Activated B cell treated with CpG ODN at 0.5 μM for 24 hours (primary cell): ENCODE measurements around the gene AGFG2. TPM values are rescaled to one million over a fixed set of nuclear protein-coding genes. Genes with fewer than 3 reads are reported as not detected.

Experiments
- ATAC-seq: fragments of 200-7000 bp; cut with Tn5 transposase; one replicate; pipeline ENCODE4 v1.10.0; 2021; ENCODE audit warnings: low read depth, mild to moderate bottlenecking, moderate library complexity
- CTCF ChIA-PET: fragments of 350-600 bp; sonication (Branson Sonifier 250); formaldehyde crosslinking; loops from one replicate; lab custom pipeline; 2021; ENCODE audit warnings: antibody characterized with exemption; lab: Charles Lee
- POLR2A ChIA-PET: fragments of 350-600 bp; sonication (Branson Sonifier 250); formaldehyde crosslinking; loops from one replicate; lab custom pipeline; 2021; ENCODE audit warnings: antibody characterized with exemption; lab: Charles Lee
- DNase-seq: peaks from one replicate; pipeline ENCODE4 v3.0.0; 2022
- H3K27ac Mint-ChIP-seq: one replicate; pipeline ENCODE4 v1.8.0; 2020; ENCODE audit warnings: mixed read lengths
- H3K27me3 Mint-ChIP-seq: one replicate; pipeline ENCODE4 v1.8.0; 2021; ENCODE audit warnings: mixed read lengths
- H3K36me3 Mint-ChIP-seq: one replicate; pipeline ENCODE4 v1.8.0; 2021; ENCODE audit warnings: low read depth, mixed read lengths
- H3K4me1 Mint-ChIP-seq: one replicate; pipeline ENCODE4 v1.8.0; 2021; ENCODE audit warnings: mixed read lengths
- H3K4me3 Mint-ChIP-seq: one replicate; pipeline ENCODE4 v1.8.0; 2020; ENCODE audit warnings: mild to moderate bottlenecking, mixed read lengths
- H3K9me3 Mint-ChIP-seq: one replicate; pipeline ENCODE4 v1.8.0; 2020; ENCODE audit warnings: mixed read lengths
- intact Hi-C: fragments of 100-400 bp; cut with micrococcal nuclease; formaldehyde crosslinking; loops from one replicate; pipeline ENCODE4 v1.15.1; 2024
- total RNA-seq: library from RNA; stranded (reverse); gene quantifications from 2 replicates; pipeline ENCODE4 v1.2.3, GENCODE V29; 2022
- TF ChIP-seq, protein P1 (sequence below): fragments of 200-600 bp; IDR thresholded peaks from one replicate; pipeline ENCODE4 v1.8.0; 2022; ENCODE audit warnings: antibody characterized with exemption, mild to moderate bottlenecking

AGFG2 gene
- total RNA-seq, 1 donor from 2014 or later, result 9.5 TPM

DNA sequence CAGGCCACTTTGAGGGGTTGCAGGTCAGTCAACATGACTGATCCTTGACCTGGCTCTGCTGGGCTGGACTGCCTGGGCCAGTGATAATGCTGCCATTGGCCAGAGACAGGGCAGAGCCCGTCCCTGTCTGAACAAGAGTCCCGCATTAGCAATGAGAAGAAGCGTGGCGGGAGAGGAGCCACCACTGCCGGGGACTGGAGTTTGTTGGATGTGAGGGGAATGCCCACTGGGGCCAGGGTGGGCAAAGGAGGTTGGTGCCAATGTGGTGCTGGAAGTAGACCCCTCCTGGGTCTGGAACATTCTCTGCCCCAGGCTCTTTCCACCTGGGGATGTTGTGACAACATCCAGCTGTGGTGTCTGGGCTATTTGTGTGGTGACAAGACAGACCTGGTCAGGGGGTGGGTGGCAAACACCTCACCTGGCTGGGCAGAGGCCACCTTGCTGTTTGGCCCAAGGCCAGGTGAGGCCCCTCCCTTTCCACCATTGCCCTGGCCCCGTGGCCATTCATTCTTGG is 27.1 kb downstream of the AGFG2 start:
- TF ChIP-seq, protein P1, sequence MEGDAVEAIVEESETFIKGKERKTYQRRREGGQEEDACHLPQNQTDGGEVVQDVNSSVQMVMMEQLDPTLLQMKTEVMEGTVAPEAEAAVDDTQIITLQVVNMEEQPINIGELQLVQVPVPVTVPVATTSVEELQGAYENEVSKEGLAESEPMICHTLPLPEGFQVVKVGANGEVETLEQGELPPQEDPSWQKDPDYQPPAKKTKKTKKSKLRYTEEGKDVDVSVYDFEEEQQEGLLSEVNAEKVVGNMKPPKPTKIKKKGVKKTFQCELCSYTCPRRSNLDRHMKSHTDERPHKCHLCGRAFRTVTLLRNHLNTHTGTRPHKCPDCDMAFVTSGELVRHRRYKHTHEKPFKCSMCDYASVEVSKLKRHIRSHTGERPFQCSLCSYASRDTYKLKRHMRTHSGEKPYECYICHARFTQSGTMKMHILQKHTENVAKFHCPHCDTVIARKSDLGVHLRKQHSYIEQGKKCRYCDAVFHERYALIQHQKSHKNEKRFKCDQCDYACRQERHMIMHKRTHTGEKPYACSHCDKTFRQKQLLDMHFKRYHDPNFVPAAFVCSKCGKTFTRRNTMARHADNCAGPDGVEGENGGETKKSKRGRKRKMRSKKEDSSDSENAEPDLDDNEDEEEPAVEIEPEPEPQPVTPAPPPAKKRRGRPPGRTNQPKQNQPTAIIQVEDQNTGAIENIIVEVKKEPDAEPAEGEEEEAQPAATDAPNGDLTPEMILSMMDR, result no peak
- H3K4me1 Mint-ChIP-seq, result peaks cover 34% of the 10 kb centered on the region
- CTCF ChIA-PET, result interaction anchor here (2.9 kb wide), 1 partner anchor 23 kb away, joined by 24 read pairs; no protein-coding TSS in a partner anchor
- POLR2A ChIA-PET, result interaction anchor here (0.6 to 2.8 kb wide), 4 partner anchors 19 to 81 kb away, joined by 4 to 31 read pairs (median 10); partner anchors contain the start of genes FBXO24 and LRCH4
- DNase-seq, result no peak
- H3K36me3 Mint-ChIP-seq, result peaks cover 3% of the 10 kb centered on the region
- no peaks in the 10 kb centered on the region for H3K9me3 Mint-ChIP-seq
- intact Hi-C loops, result no loop called here
- ATAC-seq, result no peak
- no peaks in the 10 kb centered on the region for H3K27me3 Mint-ChIP-seq
- H3K27ac Mint-ChIP-seq, result no peak overlapping the region
- H3K4me3 Mint-ChIP-seq, result no peak overlapping the region

DNA sequence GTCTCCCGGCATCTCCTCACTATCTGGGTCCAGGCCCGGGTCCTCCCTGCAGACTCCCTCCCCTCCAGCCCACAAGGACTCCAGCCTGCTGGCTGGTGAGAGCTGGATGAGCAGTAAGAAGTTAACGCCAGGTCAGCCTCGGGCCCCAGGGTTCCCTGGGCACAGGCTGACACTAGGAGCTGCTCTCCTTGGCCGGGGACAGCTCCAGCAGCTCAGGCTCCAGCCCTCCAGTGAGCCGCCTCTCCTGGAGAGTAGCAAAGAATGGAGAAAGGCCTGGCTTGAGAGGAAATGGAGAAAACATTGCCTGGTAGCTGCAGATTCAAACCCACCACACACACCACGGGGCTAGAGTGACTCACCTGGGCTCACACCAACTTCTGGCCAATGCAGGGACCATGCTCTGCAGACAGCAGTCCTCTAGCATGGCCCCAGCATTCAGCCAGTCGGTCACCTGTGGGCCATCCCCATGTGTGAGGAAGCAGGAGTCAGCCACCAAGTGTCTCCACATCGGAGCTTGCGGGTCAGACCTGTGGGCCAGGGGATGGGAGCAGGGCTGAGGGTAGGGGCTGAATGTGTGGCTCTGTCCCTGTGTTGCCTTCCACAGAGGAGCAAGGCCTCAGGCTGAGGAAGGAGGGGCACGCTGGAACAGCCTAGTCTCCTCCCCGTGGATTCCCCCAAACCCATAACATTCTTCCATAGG is 28.2 kb downstream of the AGFG2 start:
- H3K36me3 Mint-ChIP-seq, result peaks cover 9% of the 10 kb centered on the region
- peak overlapping the region; percentile 21 for H3K27ac Mint-ChIP-seq
- TF ChIP-seq, protein P1, result no peak
- peaks cover 43% of the 10 kb centered on the region for H3K4me1 Mint-ChIP-seq
- POLR2A ChIA-PET, result interaction anchor here (1.2 to 1.7 kb wide), 2 partner anchors 19 to 108 kb away, joined by 4 to 7 read pairs; partner anchors contain the start of genes FBXO24 and LRCH4
- no peaks in the 10 kb centered on the region for H3K27me3 Mint-ChIP-seq
- ATAC-seq (no peak), DNase-seq (no peak)
- no peaks in the 10 kb centered on the region for H3K9me3 Mint-ChIP-seq
- CTCF ChIA-PET, result no interaction called here
- H3K4me3 Mint-ChIP-seq, result no peak overlapping the region
- intact Hi-C loops, result no loop called here

DNA sequence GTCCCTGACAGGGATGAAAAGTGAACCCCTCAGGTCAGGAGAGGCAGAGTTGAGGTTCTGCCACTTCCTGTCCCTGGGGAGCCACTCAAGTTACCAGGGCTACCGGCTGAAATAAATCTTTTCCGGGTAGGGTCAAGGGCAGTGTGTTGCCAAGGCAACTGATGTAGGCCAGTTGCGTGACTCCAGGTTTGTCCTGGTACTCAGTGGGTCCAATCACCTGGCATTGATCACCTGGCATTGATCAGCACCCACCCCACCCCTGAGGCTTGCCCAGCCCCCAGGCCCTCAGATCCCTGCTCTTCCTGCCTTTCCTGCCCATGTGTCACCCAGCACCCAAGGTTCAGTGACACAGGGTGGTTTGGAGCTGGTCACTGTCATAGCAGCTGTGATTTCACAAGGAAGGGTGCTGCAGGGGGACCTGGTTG is 28.8 kb downstream of the AGFG2 start:
- H3K9me3 Mint-ChIP-seq, result no peaks in the 10 kb centered on the region
- no peak overlapping the region for H3K4me3 Mint-ChIP-seq
- peaks cover 46% of the 10 kb centered on the region for H3K4me1 Mint-ChIP-seq
- peak overlapping the region; percentile 21 for H3K27ac Mint-ChIP-seq
- H3K36me3 Mint-ChIP-seq, result peaks cover 11% of the 10 kb centered on the region
- TF ChIP-seq, protein P1, result no peak
- CTCF ChIA-PET, result no interaction called here
- no peak for DNase-seq
- ATAC-seq, result peak; percentile 18
- POLR2A ChIA-PET, result interaction anchor here (1.2 to 1.7 kb wide), 2 partner anchors 18 to 108 kb away, joined by 4 to 7 read pairs; partner anchors contain the start of genes FBXO24 and LRCH4
- no peaks in the 10 kb centered on the region for H3K27me3 Mint-ChIP-seq
- intact Hi-C loops, result no loop called here

DNA sequence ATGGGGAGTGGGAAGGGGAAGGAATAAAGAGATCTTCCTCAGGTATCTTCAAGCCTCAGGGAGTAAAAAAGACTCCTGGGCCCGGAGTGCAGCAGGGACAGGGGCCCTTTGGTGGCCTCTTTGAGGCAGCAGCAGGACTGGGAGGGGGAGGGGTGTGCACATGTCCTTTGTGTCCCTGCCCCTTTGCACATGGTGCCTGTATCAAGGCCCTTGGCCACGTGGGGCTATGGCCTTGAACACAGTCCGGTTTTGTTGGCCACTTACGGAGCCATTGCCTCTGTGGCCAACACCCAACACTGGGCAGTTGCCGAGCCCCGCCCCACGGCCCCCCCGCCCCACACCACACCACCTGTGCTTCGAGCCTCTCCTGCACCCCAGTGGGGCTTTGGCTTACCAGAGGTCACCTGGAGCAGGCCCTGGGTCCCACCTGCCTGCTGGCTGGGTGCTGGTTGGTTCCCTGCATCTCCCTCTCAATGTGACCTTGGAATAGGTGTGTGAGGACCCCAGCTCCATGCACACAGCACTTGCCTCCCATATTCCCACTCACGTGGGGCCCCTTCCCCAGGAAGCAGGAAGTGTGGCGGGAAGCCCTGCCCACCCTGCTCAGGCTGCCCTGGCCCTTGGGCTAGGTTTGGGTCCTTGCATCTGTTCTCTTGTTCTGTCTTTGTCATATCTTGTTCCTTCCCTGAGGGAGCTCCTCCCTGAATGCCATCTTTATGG is 29.3 kb downstream of the AGFG2 start:
- intact Hi-C loops, result no loop called here
- Mint-ChIP-seq H3K4me1 (peaks cover 46% of the 10 kb centered on the region), H3K4me3 (no peak overlapping the region), H3K9me3 (no peaks in the 10 kb centered on the region), H3K27ac (peak overlapping the region; percentile 63), H3K36me3 (peaks cover 11% of the 10 kb centered on the region), H3K27me3 (no peaks in the 10 kb centered on the region)
- TF ChIP-seq, protein P1, result no peak
- ChIA-PET CTCF (no interaction called here), POLR2A (interaction anchor here (1.8 to 2.0 kb wide), 2 partner anchors 16 to 18 kb away, joined by 6 to 11 read pairs; partner anchors contain the start of genes FBXO24 and LRCH4)
- no peak for DNase-seq
- ATAC-seq, result no peak
